ENCODE data around the gene FANCB.

FANCB gene

DNA sequence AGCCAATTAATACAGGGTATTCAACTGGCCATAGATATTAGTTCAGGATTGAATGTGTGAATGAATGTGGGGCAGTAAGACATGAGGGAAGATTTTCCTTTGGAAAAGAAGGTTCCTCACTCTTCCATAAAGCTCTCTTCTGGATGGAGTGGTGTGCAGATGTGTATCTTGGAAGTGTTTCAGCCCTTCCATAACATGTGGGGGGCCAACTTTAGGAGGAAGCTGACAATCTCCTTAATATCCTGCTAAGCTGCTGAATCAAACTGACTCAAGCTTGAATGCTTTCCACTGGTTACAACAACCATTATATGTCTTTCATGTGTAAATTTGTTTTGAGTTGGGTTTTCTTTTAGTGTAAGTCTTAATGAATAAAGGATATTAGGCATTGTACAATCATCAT, 40.3 kb downstream of the FANCB start:
- no peak for DNase-seq (ENCODE audit: low read depth)

DNA sequence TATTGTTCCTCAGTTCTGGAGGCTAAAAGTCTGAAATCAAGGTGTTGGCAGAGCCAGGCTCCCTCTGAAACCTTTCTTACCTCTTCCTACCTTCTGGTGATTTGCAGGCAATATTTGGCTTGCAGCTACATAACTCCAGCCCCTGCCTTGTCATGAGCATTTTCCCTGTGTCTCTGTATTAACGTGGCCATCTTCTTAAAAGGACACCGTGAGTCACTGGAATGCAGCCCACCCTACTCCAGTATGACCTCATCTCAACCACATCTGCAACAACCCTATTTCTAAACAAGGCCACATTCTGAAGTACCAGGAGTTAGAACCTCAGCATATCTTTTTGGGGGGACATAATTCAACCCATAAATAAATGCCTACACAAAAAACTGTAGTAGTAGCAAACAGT, 40.7 kb downstream of the FANCB start:
- DNase-seq (ENCODE audit: low read depth): no peak

DNA sequence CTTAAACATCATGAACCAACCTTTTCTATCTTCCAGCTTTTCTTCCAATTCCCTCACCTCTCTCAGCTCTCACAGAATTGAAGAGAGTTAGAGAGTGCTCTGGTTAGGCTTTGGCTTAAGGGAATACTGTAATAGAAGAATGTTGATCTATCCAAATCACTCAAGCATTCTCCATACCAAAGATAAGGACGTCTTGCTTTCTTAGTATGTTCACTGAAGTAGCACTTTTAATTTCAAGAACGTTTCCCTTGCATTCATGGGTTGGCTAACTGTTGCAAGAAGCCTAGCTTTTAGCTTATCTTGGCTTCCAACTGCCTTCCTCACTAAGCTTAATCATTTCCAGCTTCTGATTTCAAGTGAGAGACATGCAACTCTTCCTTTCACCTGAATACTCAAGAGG, 43.2 kb downstream of the FANCB start:
- DNase-seq (ENCODE audit: low read depth): no peak

DNA sequence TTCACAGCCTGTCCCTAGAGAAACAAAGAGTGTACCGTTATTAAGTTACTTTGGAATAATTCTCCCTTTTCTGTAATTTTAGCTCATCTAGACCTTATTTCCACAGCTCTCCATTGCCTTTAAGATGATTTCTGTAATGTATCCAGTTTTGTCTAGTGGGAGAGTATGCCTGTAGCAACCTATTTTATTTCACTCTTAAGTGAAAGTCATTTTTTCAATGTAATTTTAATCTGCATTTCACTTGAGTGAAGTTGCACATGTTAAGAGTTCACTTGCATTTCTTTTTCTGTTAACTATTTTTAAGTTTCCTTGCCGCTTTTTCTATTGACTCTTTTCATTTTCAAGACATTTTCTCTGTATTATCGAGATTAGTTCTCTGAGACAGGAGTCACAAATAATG, 46.5 kb downstream of the FANCB start:
- DNase-seq (ENCODE audit: low read depth): no peak

DNA sequence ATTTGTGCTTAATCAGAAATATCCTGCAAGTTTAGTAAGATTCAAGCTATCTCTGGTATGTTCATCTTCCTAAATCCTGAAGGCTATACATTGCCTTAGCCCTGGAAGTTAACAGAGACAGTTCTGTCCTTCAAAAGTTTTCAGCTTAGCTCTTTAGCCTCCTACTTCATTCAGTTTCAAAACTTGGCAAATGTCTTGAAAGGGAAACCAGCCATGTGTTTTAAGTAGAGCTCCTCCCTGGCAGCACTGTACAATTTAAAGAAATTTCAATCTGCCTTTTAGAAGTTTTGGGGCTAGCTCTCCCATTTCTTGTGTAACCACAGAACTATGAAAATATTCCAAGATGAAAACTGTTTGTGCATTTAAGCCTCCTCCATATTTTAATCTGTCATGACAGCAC, 47.0 kb downstream of the FANCB start:
- no peak for DNase-seq (ENCODE audit: low read depth)

DNA sequence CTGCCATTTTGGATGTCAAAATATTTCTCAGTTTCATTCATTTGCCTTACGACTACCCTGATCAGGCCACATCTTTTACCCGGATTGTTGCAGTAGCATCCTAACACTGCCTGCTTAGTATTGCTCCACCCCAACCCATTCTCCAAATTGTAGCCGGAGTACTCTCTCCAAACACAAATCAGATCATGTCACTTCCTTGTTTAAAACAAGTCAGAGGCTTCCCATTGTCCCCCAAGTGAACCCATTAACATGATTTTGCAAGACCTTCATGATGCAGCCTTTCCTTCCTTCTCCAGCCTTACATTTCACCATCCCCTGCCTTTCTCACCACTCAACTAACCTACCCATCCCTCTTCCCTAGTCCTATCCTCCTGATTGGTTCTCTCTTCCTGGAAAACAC, 53.1 kb downstream of the FANCB start:
- DNase-seq (ENCODE audit: low read depth): no peak

DNA sequence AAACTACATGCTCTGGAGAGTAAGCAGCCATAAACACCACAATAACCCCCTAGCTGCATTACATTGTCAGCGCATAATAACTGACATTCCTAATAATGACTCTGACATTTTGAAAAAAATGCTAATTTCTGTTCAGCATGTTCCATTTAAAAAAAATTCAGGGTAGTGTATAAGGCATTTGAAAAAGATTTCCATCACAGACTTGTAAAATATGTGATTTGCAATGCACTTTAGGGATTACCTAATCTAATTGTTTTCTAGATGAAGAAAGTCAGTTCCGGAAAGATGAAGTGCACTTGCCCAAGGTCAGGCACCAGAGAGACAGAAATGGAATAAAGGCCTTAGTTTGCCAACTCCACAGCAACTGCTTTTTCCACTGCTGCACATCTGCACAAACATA, 55.3 kb downstream of the FANCB start:
- DNase-seq (ENCODE audit: low read depth): no peak

DNA sequence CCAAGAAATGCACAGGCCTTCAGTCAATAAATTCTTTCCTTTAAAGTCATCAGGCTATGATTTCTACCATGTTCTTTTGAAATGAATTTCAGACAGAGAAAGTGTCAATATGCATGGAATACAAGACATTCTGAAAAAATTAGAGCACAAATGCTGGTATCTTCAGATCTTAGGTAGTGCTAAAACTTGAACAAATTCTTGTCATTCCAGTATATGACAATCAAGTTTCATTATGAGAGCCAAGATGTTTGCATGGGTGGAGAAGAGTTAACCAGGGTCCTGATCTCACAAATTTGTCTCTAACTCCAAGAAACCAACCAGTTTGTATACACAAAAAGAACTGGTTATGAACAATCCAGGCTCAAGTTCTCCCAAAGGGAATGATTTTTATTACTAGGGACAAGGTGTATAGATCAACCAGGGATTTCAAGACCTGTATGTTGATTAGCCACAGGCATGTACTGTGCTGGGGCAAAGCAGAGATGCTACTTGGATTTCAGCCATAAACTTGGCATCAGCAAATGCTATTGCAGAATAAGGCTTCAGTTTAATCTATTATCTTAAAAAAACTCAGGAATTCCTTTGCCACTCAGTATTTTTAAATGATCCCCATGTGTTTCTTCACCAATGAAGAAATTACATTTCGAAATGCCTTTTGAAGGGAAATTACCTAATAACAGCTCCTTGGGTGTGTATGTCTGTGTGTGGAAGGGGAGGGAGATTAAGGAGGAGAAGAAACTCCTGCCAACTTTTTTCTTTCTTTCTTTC, 69.7 kb downstream of the FANCB start:
- no peak for DNase-seq (ENCODE audit: low read depth)

DNA sequence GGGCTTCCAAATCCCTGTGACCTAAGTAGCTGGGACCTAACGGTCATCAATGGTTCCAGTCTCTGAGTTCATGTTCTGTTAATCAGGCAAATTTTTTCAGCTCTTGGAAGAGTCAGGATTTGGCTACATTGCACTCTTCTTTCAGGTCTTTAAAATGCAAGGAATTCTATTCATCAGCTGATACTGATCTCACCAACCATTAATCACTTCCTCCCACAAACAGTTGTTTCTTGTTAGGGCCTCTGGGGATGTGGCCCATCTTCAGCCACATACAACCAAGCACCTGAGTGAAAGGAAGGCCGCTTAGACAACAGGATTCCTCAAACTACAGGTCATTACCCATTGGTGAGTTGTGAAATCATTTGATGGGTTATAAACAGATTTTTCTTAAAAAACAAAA, 71.7 kb downstream of the FANCB start:
- DNase-seq (ENCODE audit: low read depth): no peak

DNA sequence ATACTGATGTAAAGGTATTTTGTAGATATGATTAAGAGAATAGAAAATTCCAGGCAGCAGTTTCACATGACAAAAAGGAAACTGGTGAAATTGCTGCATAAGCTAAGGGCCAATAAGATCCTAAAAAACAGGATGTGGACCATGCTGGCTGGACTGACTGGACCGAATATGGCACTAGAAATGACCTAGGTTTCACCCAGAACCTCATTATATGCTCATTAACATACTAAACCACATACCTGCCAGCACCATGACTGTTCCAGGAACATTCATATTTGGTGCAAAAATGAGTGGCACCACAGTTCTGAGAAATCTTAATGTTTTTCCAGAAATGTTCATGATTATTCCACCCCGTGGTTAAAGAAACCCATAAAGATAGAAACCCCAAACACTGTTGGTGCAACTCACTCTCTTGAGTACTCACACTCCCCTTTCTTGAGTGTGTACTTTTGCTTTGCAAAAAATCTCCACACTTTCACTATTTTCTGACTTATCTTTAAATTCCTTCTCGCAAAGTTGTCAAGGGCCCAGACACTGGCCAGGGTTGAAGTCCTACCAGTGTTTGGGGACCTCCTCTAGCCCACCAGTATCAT, 74.0 kb downstream of the FANCB start:
- DNase-seq (ENCODE audit: low read depth): no peak

Measured in T follicular helper cell (primary cell).